Fibroblast of gingiva (primary cell): ENCODE data around the gene BCL11A.

Experiments
- DNase-seq: peaks from one replicate; pipeline ENCODE4 v3.0.0-alpha.2; 2011; ENCODE audit warnings: low read depth

The BCL11A gene

GRCh38 chr2:60461421-60462108, 91.9 kb downstream of the BCL11A start:
- no peak for DNase-seq

- DNase-seq: no peak
These were observed 92.7 kb downstream of the BCL11A start for GRCh38 chr2:60460577-60461420.

GRCh38 chr2:60459851-60460250, 93.6 kb downstream of the BCL11A start:
- DNase-seq: no peak

GRCh38 chr2:60456115-60456770, 97.2 kb downstream of the BCL11A start:
- no peak for DNase-seq

- DNase-seq: no peak
These were observed 99.6 kb downstream of the BCL11A start for GRCh38 chr2:60453872-60454271.

GRCh38 chr2:60453301-60453700, 100.2 kb downstream of the BCL11A start:
- no peak for DNase-seq

GRCh38 chr2:60450488-60450887, 103.0 kb downstream of the BCL11A start:
- DNase-seq: no peak

- DNase-seq: no peak
These were observed 105.5 kb downstream of the BCL11A start for GRCh38 chr2:60447943-60448342.

- DNase-seq: no peak
These were observed 106.8 kb downstream of the BCL11A start for GRCh38 chr2:60446413-60447267.

- DNase-seq: no peak
These were observed 107.7 kb downstream of the BCL11A start for GRCh38 chr2:60445684-60446179.

GRCh38 chr2:60442608-60443007, 110.8 kb downstream of the BCL11A start:
- DNase-seq: no peak

- no peak for DNase-seq
These were observed 111.7 kb downstream of the BCL11A start for GRCh38 chr2:60441800-60442199.

- no peak for DNase-seq
These were observed 112.7 kb downstream of the BCL11A start for GRCh38 chr2:60440767-60441163.

- DNase-seq: no peak
These were observed 113.2 kb downstream of the BCL11A start for GRCh38 chr2:60440079-60440766.

- no peak for DNase-seq
These were observed 114.1 kb downstream of the BCL11A start for GRCh38 chr2:60439219-60439974.

- DNase-seq: no peak
These were observed 114.8 kb downstream of the BCL11A start for GRCh38 chr2:60438653-60439052.

GRCh38 chr2:60438131-60438530, 115.3 kb downstream of the BCL11A start:
- DNase-seq: no peak

GRCh38 chr2:60437080-60437696, 116.3 kb downstream of the BCL11A start:
- DNase-seq: no peak

- no peak for DNase-seq
These were observed 120.3 kb downstream of the BCL11A start for GRCh38 chr2:60433018-60433596.
